Suprapubic skin (tissue), 3 donors: Measurements from ENCODE around the gene RHOT1.

Source experiments
- CTCF ChIP-seq, 2 donors: fragments of 200-600 bp in 1 of 2; fragments of 450-650 bp in 1 of 2; sonication (generic) in 1 of 2; IDR thresholded peaks; one replicate each; pipeline ENCODE4 v1.5.1; 2016 to 2019; ENCODE audit warnings: antibody characterized with exemption in 2 of 2, mild to moderate bottlenecking in 1 of 2, moderate library complexity in 1 of 2
- POLR2A ChIP-seq, 2 donors: fragments of 450-650 bp; IDR thresholded peaks; one replicate each; pipeline ENCODE4 v1.6.1; 2017; ENCODE audit warnings: antibody characterized with exemption in 2 of 2, mild to moderate bottlenecking in 2 of 2, moderate library complexity in 2 of 2

- TF ChIP-seq CTCF (IDR thresholded peaks at IDR 0.05) (no peak), POLR2A (IDR thresholded peaks at IDR 0.05) (no peak)
Observed at GRCh38 chr17:32116937-32117336, 25.4 kb upstream of the RHOT1 start.
